Mammary epithelial cell (primary cell): ENCODE measurements around the gene SCAF11.

ENCODE experiments used
- CTCF ChIP-seq, 2 donors: IDR thresholded peaks in 1 of 2; conservative IDR thresholded peaks in 1 of 2; 2 replicates each; pipeline ENCODE4 v1.5.1; 2011 to 2012; ENCODE audit warnings: inconsistent platforms in 2 of 2, low read length in 2 of 2, mild to moderate bottlenecking in 2 of 2, control low read depth in 1 of 2, low read depth in 1 of 2; ENCODE audit not compliant: insufficient read depth in 1 of 2; ENCODE audit errors: extremely low read depth in 1 of 2
- EZH2 ChIP-seq: IDR thresholded peaks from 2 replicates; pipeline ENCODE4 v1.6.1; 2012; ENCODE audit warnings: low read length, inconsistent platforms, borderline replicate concordance

- TF ChIP-seq CTCF (conservative IDR thresholded peaks at IDR 0.05 in 1 of 2, IDR thresholded peaks at IDR 0.05 in 1 of 2; ENCODE audit: extremely low read depth in 1 of 2, insufficient read depth in 1 of 2, low read depth in 1 of 2, low read length in 2 of 2) (no peak), EZH2 (no peak)
Measured at GRCh38 chr12:45878630-45879255, 111.6 kb downstream of the SCAF11 start.
